ENCODE data around the gene VASP.
A peak's percentile ranks its signal among the peaks of the same experiment; 100 is the strongest.

Gene VASP

DNA sequence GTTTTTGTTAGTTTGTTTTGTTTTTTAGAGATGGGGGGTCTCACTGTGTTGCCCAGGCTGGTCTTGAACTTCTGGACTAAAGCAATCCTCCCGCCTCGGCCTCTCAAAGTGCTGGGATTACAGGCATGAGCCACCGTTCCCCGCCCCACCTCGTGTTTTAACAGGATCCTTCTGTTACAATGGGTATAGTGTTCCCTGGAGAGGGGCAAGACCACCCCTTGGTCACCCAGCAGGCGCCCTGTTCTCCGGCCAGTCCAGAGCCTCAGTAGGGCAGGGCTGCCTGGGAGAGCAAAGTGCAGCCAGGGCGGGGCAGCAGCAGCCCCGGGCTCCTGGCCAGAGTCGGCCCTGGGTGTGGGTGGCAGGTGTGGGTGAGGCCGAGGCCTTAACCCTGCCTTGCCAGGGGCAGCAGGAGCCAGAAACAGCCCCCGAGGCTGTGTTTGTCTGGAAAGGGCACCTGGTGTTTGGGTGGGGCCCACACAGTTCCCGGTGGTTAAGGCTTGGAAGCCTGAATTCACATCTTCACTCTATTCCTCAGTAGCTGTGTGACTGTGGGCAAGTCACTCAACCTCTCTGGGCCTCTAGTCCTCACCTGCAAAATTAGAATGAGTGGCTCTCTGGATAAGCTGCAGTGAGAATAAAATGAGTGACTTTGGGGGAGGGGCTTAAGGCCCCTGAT, 7.2 kb downstream of the VASP start:
- no peak for DNase-seq (ENCODE audit: low read depth, low spot score)

DNA sequence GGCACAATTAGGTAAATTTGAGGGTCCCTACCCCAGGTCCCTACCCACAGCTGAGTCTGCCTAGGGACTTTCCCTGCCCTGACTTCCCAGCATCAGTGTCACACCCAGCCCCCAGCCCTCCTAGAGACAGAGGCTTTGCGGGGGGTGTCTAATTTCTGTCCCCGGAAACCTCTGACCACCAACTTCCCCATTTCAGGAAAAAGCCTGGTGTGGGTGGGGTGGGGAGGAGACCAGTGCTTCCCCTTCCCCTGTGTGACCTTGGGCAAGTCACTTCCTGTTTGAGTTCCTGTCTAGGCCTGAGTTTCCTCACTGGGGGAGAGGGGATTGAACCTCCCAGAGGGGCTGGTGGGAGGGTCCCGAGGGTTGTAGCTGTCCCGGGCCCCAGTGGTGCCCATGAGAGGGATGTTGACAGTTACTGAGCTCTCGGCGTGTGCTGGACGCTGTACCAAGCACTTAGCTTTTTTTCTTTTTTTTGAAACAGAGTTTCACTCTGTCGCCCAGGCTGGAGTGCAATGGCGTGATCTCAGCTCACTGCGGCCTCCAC, 7.9 kb downstream of the VASP start:
- no peak for DNase-seq (ENCODE audit: low read depth, low spot score)

DNA sequence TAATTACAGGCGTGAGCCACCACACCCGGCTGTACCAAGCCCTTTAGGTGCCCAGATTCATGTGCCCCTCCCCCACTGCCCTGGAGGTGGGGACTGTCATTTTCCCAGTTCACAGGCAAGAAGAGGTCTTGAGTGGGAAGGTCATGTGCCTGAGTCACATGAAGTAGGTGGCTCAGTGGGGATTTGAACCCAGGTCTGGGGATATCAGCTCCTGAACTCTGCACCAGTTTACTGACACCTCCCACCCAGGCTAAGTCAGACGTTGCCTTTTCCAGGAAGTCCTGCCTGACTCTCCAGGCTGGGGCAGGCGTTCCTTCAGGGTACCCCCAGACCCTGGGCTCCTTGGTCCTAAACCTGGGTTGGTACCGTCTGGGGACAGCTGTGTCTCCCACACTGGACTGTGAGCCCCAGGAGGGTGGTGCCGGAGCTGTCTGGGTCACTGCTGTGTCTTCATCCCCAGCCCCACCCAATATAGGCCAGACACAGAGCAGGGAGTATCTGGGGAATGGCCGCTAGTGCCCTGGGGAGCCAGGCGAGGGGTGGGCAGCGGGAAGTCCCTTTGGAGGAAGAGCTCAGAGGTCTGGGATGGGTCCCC, 8.6 kb downstream of the VASP start:
- no peak for DNase-seq (ENCODE audit: low read depth, low spot score)

DNA sequence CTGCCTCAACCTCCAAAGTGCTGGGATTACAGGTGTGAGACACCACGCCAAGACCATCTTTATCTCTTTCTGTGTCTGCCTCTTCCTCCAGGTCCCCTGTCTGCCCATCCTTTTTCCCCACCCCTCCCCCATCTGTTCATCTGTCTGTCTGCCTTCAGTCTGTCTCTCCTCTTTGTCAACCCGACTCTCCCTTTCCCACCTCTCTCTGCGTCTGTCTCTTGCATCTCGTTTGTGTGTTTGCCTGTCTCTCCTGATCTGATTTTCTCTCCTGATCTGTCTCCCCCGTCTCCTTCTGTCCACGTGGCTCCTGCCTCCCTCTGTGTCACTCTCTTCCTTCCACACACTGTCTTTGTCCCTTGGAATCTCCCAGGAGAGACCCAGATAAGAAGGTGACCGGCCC, 10.0 kb downstream of the VASP start:
- no peak for DNase-seq (ENCODE audit: low read depth, low spot score)

DNA sequence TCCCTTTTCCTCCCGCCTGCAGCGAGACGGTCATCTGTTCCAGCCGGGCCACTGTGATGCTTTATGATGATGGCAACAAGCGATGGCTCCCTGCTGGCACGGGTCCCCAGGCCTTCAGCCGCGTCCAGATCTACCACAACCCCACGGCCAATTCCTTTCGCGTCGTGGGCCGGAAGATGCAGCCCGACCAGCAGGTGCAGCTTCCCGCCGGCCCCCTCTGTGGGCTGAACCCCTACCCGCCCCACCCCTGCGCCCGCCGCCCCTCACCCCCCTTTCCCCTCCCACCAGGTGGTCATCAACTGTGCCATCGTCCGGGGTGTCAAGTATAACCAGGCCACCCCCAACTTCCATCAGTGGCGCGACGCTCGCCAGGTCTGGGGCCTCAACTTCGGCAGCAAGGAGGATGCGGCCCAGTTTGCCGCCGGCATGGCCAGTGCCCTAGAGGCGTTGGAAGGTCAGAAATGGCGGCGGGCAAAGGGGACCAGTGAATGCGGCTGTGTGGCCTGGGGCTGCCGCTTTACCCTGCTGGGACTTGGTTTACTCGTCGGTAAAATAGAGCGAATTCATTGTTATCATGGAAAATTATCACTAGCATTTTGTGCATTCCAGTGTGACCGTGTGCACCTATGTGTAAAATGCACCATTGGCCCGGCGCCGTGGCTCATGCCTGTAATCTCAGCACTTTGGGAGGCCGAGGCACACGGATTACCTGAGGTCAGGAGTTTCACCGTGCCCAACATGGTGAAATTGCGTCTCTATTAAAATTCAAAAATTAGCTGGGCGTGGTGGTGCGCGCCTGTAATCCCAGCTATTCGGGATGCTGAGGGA, 10.6 kb downstream of the VASP start:
- no peak for DNase-seq (ENCODE audit: low read depth, low spot score)

DNA sequence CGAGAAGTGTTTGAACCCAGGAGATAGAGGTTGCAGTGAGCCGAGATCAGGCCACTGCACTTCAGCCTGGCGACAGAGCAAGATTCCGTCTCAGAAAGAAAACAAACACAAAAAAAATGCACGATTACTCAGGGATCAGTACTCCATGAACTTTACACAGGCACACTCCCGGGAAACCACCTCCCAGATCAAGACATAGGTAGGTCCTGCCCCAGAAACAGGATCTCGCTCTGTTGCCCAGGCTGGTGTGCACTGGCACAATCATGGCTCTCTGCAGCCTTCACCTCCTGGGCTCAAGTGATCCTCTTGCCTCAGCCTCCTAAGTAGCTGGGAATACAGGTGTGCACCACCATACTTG, 11.2 kb downstream of the VASP start:
- no peak for DNase-seq (ENCODE audit: low read depth, low spot score)

DNA sequence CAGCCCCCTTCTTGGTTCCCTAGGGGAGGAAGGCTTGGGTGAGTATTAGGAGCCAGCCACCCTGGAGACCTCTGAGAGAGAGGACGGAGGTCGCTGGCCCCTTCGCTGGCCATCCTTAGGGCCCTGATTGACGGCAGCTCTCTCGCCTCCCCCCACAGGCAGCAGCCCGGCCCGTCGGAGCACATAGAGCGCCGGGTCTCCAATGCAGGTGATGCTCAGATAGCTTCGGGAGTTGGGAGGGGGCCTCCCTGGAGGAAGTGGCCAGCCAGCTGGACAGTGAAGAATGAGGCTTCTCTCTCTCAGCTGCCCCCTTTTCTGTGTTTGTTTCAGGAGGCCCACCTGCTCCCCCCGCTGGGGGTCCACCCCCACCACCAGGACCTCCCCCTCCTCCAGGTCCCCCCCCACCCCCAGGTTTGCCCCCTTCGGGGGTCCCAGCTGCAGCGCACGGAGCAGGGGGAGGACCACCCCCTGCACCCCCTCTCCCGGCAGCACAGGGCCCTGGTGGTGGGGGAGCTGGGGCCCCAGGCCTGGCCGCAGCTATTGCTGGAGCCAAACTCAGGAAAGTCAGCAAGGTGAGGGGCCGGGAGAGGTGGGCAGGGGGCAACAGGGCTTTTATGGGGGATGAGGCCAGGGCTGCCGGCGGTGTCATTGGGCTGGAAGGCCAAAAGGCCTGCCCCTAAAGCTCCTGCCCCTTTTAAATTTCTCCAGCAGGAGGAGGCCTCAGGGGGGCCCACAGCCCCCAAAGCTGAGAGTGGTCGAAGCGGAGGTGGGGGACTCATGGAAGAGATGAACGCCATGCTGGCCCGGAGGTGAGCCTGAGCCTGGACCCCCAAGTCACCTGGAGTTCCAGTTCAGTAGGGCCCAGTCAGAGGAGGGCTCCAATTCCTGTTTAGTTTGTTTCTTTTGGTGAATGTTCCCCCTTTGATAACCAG, 15.0 kb downstream of the VASP start:
- no peak for DNase-seq (ENCODE audit: low read depth, low spot score)

DNA sequence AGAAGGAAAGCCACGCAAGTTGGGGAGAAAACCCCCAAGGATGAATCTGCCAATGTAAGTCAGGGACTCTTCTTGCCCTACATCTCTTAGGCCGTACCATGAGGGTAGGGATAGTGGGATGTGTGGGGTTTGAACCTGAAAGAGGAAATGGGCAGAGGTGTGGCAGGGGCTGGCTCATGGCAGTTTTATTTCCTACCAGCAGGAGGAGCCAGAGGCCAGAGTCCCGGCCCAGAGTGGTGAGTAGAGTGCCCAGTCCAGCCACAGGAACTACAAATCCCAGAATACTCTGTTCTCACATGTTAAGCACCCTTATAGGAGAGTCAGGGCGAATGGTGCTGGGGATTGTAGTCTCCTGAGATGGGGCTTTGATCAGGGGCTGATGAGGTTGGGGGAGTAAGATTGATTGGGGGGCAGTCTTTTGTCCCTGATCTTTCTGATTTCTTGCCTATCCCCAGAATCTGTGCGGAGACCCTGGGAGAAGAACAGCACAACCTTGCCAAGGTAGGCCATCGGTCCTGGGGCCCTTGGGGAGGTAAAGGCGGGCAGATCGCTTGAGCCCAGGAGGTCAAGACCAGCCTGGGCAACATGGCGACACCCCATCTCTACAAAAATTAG, 16.5 kb downstream of the VASP start:
- peak; percentile 62 for DNase-seq (ENCODE audit: low read depth, low spot score)

DNA sequence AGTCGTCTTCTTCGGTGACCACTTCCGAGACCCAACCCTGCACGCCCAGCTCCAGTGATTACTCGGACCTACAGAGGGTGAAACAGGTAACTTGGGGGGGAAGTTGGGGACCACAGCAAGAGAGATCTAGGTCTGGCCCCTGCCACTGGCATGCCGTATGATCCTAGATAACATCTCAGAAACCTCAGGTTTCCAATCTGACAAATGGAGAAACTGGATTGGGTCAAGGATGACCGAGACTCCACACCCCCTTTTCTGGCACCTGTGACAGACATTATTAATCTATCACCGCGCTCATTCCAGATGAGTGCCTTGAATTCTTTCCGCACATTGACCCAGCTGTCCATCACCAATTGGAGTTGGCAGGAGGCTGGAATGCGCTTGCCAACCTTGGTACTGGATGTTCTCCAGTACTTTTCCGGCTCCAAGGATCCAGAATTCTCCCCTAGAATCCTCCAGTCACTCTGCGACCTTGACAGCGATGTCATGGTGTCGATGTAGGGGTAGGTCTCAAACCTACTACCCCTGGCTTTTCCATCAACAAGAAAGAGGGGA, 17.4 kb downstream of the VASP start:
- DNase-seq (ENCODE audit: low read depth, low spot score) = no peak

DNA sequence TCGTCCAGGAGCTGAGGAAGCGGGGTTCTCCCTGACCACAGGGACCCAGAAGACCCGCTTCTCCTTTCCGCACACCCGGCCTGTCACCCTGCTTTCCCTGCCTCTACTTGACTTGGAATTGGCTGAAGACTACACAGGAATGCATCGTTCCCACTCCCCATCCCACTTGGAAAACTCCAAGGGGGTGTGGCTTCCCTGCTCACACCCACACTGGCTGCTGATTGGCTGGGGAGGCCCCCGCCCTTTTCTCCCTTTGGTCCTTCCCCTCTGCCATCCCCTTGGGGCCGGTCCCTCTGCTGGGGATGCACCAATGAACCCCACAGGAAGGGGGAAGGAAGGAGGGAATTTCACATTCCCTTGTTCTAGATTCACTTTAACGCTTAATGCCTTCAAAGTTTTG, 18.9 kb downstream of the VASP start:
- no peak for DNase-seq (ENCODE audit: low read depth, low spot score)

DNA sequence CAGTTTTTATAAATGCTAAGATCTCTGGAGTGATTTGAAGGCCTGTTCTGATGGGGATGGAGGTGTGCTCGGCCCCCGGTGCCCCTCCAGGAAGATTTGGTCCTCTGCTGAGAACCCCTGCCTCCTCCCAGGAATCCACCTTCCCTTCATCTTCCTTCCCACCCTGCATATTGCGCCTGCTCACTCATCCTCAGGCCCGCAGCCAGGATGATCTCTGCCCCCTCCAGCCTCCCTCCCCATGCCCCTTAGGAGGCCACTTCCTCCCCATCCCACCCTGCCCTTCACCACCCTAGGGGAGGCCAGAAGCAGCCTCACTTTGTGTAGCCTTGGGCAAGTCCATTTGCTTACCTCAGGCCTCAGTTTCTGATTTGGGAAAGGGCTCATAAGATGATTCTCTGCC, 19.7 kb downstream of the VASP start:
- no peak for DNase-seq (ENCODE audit: low read depth, low spot score)

DNA sequence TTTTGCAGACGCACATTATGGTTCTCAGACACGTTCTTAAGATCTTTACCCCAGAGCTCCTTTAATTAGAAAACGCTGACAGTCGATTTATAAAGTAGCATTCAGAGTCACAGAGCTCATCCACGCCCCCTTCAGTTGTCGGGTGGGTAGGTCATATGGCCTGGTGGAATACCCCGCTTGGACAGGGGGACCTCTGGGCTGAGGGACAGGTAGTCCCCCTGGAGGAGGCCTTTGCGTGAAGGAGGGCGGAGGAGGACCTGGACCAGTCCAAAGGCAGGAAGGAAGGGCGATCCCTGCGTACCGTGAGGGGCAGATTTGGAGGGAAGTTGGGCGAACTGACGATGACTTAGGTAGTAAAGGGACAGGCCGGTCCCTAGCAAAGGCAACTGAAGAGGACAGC, 20.5 kb downstream of the VASP start:
- no peak for DNase-seq (ENCODE audit: low read depth, low spot score)

DNA sequence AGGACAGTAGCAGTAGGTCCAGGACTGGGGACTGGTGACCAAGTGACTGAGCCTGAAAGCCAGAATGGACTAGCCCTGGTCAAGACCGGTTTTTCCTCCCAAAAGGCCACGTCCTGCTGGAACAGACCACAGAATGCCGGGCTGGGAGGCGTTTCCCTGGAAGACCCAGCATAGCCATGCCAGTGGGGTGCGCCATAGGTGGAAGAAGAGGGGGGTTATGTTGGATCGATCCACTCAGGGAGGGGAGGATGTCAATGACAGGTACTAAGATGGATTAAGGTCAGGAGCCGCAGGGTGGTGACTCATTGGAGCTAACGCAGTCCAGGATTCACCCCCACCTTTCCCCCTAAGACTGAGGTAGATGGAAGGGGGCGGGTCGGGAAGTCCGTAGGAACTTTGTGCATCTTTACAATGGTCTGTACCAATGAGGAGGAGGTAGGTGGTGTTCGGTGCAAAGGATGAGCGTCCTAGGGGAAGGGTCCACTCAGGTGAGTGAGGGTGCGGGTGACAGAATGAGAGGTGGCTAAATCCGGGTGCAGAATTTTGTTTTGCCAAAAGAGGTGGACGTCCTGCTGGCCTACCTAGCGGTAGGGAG, 21.0 kb downstream of the VASP start:
- DNase-seq (ENCODE audit: low read depth, low spot score) = no peak

DNA sequence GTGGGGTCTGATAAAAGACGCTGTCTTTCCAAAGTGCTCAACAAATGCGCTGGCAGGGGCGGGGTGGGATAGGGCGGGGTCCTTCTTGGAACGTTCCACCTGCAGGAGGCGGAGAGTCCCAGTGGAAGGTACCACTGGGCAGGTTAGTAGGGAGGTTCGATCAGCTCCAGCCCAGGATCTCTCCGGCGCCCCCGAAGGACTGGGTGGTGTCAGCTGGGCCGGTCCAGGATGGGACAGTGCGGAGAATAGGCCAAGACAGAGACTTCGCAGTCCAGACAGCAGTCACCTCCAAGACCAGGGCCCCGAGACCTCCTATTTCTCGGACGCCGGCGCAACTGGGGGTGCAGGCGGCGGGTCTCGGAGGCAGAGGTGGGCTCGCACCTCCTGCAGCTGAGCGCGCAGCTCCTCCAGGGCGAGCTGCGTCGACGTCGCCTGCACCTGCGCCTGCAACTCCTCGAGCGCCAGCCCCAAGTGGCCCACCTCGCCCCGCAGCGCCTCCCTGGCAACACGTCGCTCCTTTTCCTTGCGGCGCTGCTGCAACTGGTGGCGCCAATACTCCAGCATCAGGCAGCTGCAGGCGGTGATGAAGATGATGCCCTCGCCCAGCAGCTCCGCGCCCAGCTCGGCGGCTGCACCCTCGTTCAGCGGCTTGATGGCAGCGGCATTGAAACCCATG, 21.6 kb downstream of the VASP start:
- no peak for DNase-seq (ENCODE audit: low read depth, low spot score)

DNA sequence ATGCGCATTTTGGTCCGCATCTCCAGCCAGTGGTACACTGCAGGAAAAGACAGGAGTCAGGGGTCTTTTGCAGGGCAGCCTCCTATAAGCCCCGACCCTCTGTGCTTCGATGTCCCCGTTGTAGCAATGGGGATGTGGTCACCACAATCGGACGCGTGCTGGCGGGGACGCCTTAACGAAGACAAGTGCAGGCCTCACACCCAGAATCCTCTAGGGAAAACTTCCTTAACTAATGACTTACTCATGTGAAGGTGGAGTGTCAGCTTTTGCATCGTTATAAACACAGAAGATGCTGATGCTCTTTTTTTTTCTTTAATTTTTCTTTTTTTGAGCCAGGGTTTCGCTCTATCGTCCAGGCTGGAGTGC, 22.1 kb downstream of the VASP start:
- no peak for DNase-seq (ENCODE audit: low read depth, low spot score)

DNA sequence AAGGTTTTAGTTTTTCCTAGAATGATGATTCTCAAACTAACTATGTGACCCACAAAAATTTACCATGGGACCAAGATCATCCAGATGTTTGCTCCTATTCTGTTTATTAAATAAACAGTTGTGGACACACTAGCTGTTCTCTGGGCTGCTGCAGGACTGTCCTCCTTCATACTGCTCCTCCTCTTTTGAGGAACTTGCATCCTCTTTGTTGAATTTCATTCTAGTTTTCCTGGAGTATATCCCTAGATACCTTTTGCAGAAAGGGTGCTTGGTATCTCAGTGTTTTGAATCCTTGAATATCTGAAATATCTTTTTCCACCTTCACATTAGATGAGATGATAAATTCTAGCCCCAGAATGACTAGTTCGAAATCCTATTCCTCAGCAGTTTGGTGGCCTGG, 24.1 kb downstream of the VASP start:
- no peak for DNase-seq (ENCODE audit: low read depth, low spot score)

DNA sequence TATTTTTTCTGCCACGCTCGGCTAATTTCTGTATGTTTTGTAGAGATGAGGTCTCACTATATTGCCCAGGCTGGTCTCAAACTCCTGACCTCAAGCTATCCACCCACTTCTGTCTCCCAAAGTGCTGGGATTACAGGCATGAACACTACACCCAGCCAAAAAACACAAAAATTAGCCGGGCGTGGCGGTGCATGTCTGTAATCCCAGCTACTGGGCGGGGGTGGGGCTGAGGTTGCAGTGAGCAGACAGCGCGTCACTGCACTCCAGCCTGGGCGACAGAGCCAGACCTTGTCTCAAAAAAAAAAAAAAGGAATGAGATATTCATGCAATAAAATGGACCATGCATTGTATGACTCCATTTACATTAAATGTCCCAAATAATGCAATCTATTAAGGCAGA, 32.2 kb downstream of the VASP start:
- no peak for DNase-seq (ENCODE audit: low read depth, low spot score)

DNA sequence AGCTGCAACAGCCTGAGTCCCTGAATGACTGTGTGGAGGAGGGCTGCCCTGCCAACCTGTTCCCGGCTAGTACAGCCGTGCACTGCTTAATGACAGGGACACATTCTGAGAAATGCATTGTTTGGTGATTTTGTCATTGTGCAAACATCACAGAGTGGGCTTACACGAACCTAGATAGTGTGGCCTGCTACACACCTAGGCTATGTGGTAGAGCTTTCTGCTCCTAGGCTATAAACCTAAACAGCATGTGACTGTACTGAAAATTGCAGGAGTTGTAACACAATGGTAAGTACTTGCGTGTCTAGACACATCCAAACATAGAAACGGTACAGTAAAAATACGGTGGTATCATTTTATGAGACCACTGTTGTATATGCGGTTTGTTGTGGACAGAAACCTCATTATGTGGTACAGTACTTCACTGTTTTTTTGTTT, 35.0 kb downstream of the VASP start:
- no peak for DNase-seq (ENCODE audit: low read depth, low spot score)

DNA sequence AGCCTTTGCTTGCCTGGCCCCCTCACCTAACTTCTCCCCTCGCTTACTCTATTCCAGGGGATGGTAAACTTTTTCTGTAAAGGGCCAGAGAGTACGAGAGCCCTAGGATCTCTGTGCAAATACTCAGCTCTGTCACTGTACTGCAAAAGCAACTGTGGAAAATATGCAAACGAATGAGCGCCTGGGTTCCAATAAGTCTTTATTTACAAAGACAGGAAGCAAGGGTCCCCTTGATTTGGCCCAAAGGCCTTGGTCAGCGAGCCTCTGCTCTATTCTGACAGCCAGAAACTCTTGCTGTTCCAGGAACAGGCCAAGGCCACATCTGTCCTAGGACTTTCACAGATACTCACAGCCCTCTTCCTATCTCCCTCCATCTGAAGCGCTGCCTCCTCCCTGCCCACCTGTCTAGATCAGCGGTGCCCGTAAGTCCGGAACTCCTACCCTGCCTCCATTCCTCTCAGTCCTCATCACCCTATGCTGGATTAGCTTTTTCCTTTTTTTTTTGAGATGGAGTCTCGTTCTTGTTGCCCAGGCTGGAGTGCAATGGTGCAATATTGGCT, 40.0 kb downstream of the VASP start:
- no peak for DNase-seq (ENCODE audit: low read depth, low spot score)
